CD14-positive monocyte (primary cell): ENCODE results near the gene PNPLA7. TPM values are rescaled to one million over a fixed set of nuclear protein-coding genes. Genes with fewer than 3 reads are reported as not detected.

Experiments
- DNase-seq, 3 donors: peaks; one replicate each; pipeline ENCODE4 v3.0.0-alpha.2; 2011 to 2022
- H2AFZ ChIP-seq: 2 replicates; pipeline ENCODE4 v1.6.0; 2012; ENCODE audit warnings: mild to moderate bottlenecking, low read depth, low read length, inconsistent platforms; ENCODE audit not compliant: insufficient read depth, poor library complexity, severe bottlenecking
- H3K27ac ChIP-seq, 2 donors: 1 replicate in 1 of 2; 2 replicates in 1 of 2; pipeline ENCODE4 v1.5.1; 2012 to 2013; ENCODE audit warnings: low read length in 2 of 2, control low read depth in 1 of 2, inconsistent platforms in 1 of 2, low read depth in 1 of 2, mild to moderate bottlenecking in 1 of 2
- H3K27me3 ChIP-seq, 2 donors: one replicate each; pipeline versions ENCODE4 v1.6.0 to v1.6.1; 2011 to 2013; ENCODE audit warnings: low read length in 2 of 2; ENCODE audit not compliant: control insufficient read depth in 2 of 2, insufficient read depth in 2 of 2
- H3K36me3 ChIP-seq, 2 donors: replicated peaks in 1 of 2; 1 replicate in 1 of 2; 2 replicates in 1 of 2; pipeline versions ENCODE4 v1.5.1 to v1.6.1; 2012 to 2013; ENCODE audit warnings: low read length in 2 of 2, control low read depth in 1 of 2, inconsistent platforms in 1 of 2, mild to moderate bottlenecking in 1 of 2; ENCODE audit not compliant: insufficient read depth in 2 of 2, control insufficient read depth in 1 of 2
- H3K4me1 ChIP-seq, 2 donors: 1 replicate in 1 of 2; 2 replicates in 1 of 2; pipeline versions ENCODE4 v1.5.1 to v1.6.1; 2012 to 2013; ENCODE audit warnings: low read length in 2 of 2, control low read depth in 1 of 2, inconsistent platforms in 1 of 2, mild to moderate bottlenecking in 1 of 2, moderate library complexity in 1 of 2; ENCODE audit not compliant: insufficient read depth in 2 of 2, control insufficient read depth in 1 of 2
- H3K4me2 ChIP-seq: replicated peaks from 2 replicates; pipeline ENCODE3; 2012; ENCODE audit warnings: low read length, moderate library complexity, mild to moderate bottlenecking; ENCODE audit not compliant: poor library complexity, severe bottlenecking; ENCODE audit errors: extremely low read depth
- H3K4me3 ChIP-seq, 3 experiments: fragments of 200-600 bp in 1 of 3; sonication (generic) in 1 of 3; replicated peaks in 1 of 3; 1 replicate in 2 of 3; 2 replicates in 1 of 3; pipeline ENCODE4 v1.5.1; 2011 to 2013; ENCODE audit warnings: low read length in 3 of 3, mild to moderate bottlenecking in 3 of 3, control low read depth in 2 of 3, low read depth in 2 of 3, inconsistent platforms in 1 of 3, moderate library complexity in 1 of 3
- H3K79me2 ChIP-seq: 2 replicates; pipeline ENCODE4 v1.6.0; 2012; ENCODE audit warnings: mild to moderate bottlenecking, control low read depth, inconsistent platforms, low read length, moderate library complexity; ENCODE audit not compliant: insufficient read depth
- H3K9ac ChIP-seq: 2 replicates; pipeline ENCODE4 v1.6.0; 2017; ENCODE audit warnings: low read length, mild to moderate bottlenecking; ENCODE audit not compliant: insufficient read depth, poor library complexity, severe bottlenecking
- H3K9me3 ChIP-seq, 2 donors: replicated peaks in 1 of 2; 1 replicate in 1 of 2; 2 replicates in 1 of 2; pipeline versions ENCODE4 v1.5.1 to v1.6.1; 2012 to 2013; ENCODE audit warnings: low read length in 2 of 2, control low read depth in 1 of 2; ENCODE audit not compliant: control insufficient read depth in 1 of 2, insufficient read depth in 1 of 2
- H4K20me1 ChIP-seq: 2 replicates; pipeline ENCODE4 v1.6.0; 2012; ENCODE audit warnings: mild to moderate bottlenecking, low read length, control low read depth, moderate library complexity; ENCODE audit not compliant: insufficient read depth
- H3K27ac Mint-ChIP-seq, 7 donors: one replicate each; pipeline ENCODE4 v1.8.0; 2020; ENCODE audit warnings: mild to moderate bottlenecking in 7 of 7, mixed read lengths in 7 of 7, moderate library complexity in 6 of 7, inconsistent platforms in 2 of 7
- H3K27me3 Mint-ChIP-seq, 3 donors: one replicate each; pipeline ENCODE4 v1.8.0; 2021 to 2022; ENCODE audit warnings: low read depth in 3 of 3, mild to moderate bottlenecking in 3 of 3, mixed read lengths in 3 of 3, moderate library complexity in 3 of 3, inconsistent platforms in 1 of 3
- H3K36me3 Mint-ChIP-seq, 2 donors: one replicate each; pipeline ENCODE4 v1.8.0; 2020; ENCODE audit warnings: mixed read lengths in 2 of 2, inconsistent platforms in 1 of 2, mild to moderate bottlenecking in 1 of 2
- H3K4me1 Mint-ChIP-seq: one replicate; pipeline ENCODE4 v1.8.0; 2020; ENCODE audit warnings: mild to moderate bottlenecking, mixed read lengths
- H3K4me3 Mint-ChIP-seq, 2 donors: one replicate each; pipeline ENCODE4 v1.8.0; 2020; ENCODE audit warnings: mild to moderate bottlenecking in 2 of 2, mixed read lengths in 2 of 2, moderate library complexity in 1 of 2
- H3K9me3 Mint-ChIP-seq, 7 donors: one replicate each; pipeline ENCODE4 v1.8.0; 2020 to 2022; ENCODE audit warnings: mixed read lengths in 7 of 7, mild to moderate bottlenecking in 6 of 7, moderate library complexity in 6 of 7, inconsistent platforms in 2 of 7
- WGBS: methylation state at CpG from one replicate; pipeline ENCODE4 v1.1.5; 2013; ENCODE audit warnings: missing lambda C conversion rate; ENCODE audit not compliant: insufficient coverage; 5-methylcytosine and 5-hydroxymethylcytosine counted together
- intact Hi-C, 2 donors: fragments of 100-400 bp; cut with micrococcal nuclease; formaldehyde crosslinking; loops; one replicate each; pipeline versions ENCODE4 v1.15.0 to v1.15.1; 2023
- polyA plus RNA-seq, 3 donors: library from polyadenylated mRNA; depleted of rRNA in 1 of 3; unstranded in 2 of 3; stranded (reverse) in 1 of 3; fragments of 300-500 nt in 2 of 3; fragments of >200 nt in 1 of 3; fragmentation: Illumina TruSeq in 2 of 3; gene quantifications; 1 replicate in 2 of 3; 2 replicates in 1 of 3; pipeline ENCODE4 v1.2.3, GENCODE V29; 2012 to 2021
- TF ChIP-seq, protein P1 (sequence below): fragments of 200-600 bp; IDR thresholded peaks from one replicate; pipeline ENCODE4 v1.8.0; 2022; ENCODE audit warnings: antibody characterized with exemption, mild to moderate bottlenecking

Gene PNPLA7
- polyA plus RNA-seq, 3 donors: 0.10 to 1.1 (median 0.14) TPM

GRCh38 chr9:137524981-137525317, 25.3 kb downstream of the PNPLA7 start:
- Mint-ChIP-seq H3K27ac (no peak overlapping the region), H3K9me3 (no peaks in the 10 kb centered on the region), H3K27me3 (peaks cover 0 to 4% (median 2%) of the 10 kb centered on the region in 3 donors), H3K4me3 (no peak overlapping the region), H3K4me1 (peaks cover 5% of the 10 kb centered on the region), H3K36me3 (no peaks in the 10 kb centered on the region)
- DNase-seq: no peak
- Histone ChIP-seq H3K36me3 (no peaks in the 10 kb centered on the region), H3K9ac (no peak overlapping the region), H4K20me1 (no peaks in the 10 kb centered on the region), H3K4me2 (no peak overlapping the region), H3K4me3 (no peak overlapping the region), H3K27me3 (no peaks in the 10 kb centered on the region), H3K79me2 (no peaks in the 10 kb centered on the region), H3K9me3 (no peaks in the 10 kb centered on the region), H3K4me1 (no peaks in the 10 kb centered on the region), H3K27ac (no peak overlapping the region), H2AFZ (no peak overlapping the region)
- 93% methylated on average over 3 of the region's 5 CpGs for WGBS
- intact Hi-C loops: loop anchor here in 1 of 2 donors (10.0 kb wide), 2 partner anchors 100 to 230 kb away; partner anchors contain the start of genes EXD3 and NOXA1
- TF ChIP-seq, protein P1, sequence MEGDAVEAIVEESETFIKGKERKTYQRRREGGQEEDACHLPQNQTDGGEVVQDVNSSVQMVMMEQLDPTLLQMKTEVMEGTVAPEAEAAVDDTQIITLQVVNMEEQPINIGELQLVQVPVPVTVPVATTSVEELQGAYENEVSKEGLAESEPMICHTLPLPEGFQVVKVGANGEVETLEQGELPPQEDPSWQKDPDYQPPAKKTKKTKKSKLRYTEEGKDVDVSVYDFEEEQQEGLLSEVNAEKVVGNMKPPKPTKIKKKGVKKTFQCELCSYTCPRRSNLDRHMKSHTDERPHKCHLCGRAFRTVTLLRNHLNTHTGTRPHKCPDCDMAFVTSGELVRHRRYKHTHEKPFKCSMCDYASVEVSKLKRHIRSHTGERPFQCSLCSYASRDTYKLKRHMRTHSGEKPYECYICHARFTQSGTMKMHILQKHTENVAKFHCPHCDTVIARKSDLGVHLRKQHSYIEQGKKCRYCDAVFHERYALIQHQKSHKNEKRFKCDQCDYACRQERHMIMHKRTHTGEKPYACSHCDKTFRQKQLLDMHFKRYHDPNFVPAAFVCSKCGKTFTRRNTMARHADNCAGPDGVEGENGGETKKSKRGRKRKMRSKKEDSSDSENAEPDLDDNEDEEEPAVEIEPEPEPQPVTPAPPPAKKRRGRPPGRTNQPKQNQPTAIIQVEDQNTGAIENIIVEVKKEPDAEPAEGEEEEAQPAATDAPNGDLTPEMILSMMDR: no peak

- H3K27me3 ChIP-seq: no peaks in the 10 kb centered on the region
- no peak overlapping the region for H3K4me3 Mint-ChIP-seq
- no peaks in the 10 kb centered on the region for H3K79me2 ChIP-seq
- H2AFZ ChIP-seq: no peak overlapping the region
- peaks cover 0 to 4% (median 2%) of the 10 kb centered on the region in 3 donors for H3K27me3 Mint-ChIP-seq
- no peak overlapping the region for H3K4me2 ChIP-seq
- H3K27ac Mint-ChIP-seq: no peak overlapping the region
- WGBS: 95% methylated on average over 28 of the region's 33 CpGs
- intact Hi-C loops: loop anchor here in 1 of 2 donors (10.0 kb wide), 2 partner anchors 100 to 230 kb away; partner anchors contain the start of genes EXD3 and NOXA1
- H4K20me1 ChIP-seq: no peaks in the 10 kb centered on the region
- H3K9ac ChIP-seq: no peak overlapping the region
- H3K27ac ChIP-seq: no peak overlapping the region
- no peaks in the 10 kb centered on the region for H3K9me3 ChIP-seq
- H3K4me1 ChIP-seq: no peaks in the 10 kb centered on the region
- TF ChIP-seq, protein P1: no peak
- no peaks in the 10 kb centered on the region for H3K36me3 ChIP-seq
- no peak for DNase-seq
- no peaks in the 10 kb centered on the region for H3K36me3 Mint-ChIP-seq
- H3K4me3 ChIP-seq: no peak overlapping the region
- H3K4me1 Mint-ChIP-seq: peaks cover 5% of the 10 kb centered on the region
- H3K9me3 Mint-ChIP-seq: no peaks in the 10 kb centered on the region
Observed at GRCh38 chr9:137524161-137524980, 25.8 kb downstream of the PNPLA7 start.
